Activated CD8-positive, alpha-beta T cell treated with anti-CD3 and anti-CD28 coated beads for 36 hours (primary cell): ENCODE results near the gene PHF13. TPM values are rescaled to one million over a fixed set of nuclear protein-coding genes. Genes with fewer than 3 reads are reported as not detected.

Experiments used
- ATAC-seq: fragments of 200-7000 bp; cut with Tn5 transposase; one replicate; pipeline ENCODE4 v1.10.0; 2021; ENCODE audit warnings: mild to moderate bottlenecking, moderate library complexity
- CTCF ChIA-PET: fragments of 350-600 bp; sonication (Branson Sonifier 250); formaldehyde crosslinking; loops from one replicate; lab custom pipeline; 2021; ENCODE audit warnings: antibody characterized with exemption; lab: Charles Lee
- POLR2A ChIA-PET: fragments of 350-600 bp; sonication (Branson Sonifier 250); formaldehyde crosslinking; loops from one replicate; lab custom pipeline; 2021; ENCODE audit warnings: antibody characterized with exemption; lab: Charles Lee
- DNase-seq: peaks from one replicate; pipeline ENCODE4 v3.0.0-alpha.2; 2020
- H3K27ac Mint-ChIP-seq: one replicate; pipeline ENCODE4 v1.8.0; 2021; ENCODE audit warnings: mild to moderate bottlenecking, mixed read lengths
- H3K27me3 Mint-ChIP-seq: one replicate; pipeline ENCODE4 v1.8.0; 2021; ENCODE audit warnings: mixed read lengths
- H3K36me3 Mint-ChIP-seq: one replicate; pipeline ENCODE4 v1.8.0; 2021; ENCODE audit warnings: low read depth, mixed read lengths
- H3K4me1 Mint-ChIP-seq: one replicate; pipeline ENCODE4 v1.8.0; 2021; ENCODE audit warnings: low read depth, mixed read lengths
- H3K4me3 Mint-ChIP-seq: one replicate; pipeline ENCODE4 v1.8.0; 2021; ENCODE audit warnings: mild to moderate bottlenecking, moderate library complexity, mixed read lengths
- H3K9me3 Mint-ChIP-seq: one replicate; pipeline ENCODE4 v1.8.0; 2021; ENCODE audit warnings: mixed read lengths
- CTCF ChIP-seq: fragments of 200-600 bp; IDR thresholded peaks from one replicate; pipeline ENCODE4 v1.8.0; 2022; ENCODE audit warnings: antibody characterized with exemption, mild to moderate bottlenecking
- intact Hi-C: fragments of 100-400 bp; cut with micrococcal nuclease; formaldehyde crosslinking; loops from one replicate; pipeline ENCODE4 v1.10.0; 2022
- total RNA-seq, 2 experiments: library from RNA; stranded (reverse); gene quantifications; one replicate each; pipeline ENCODE4 v1.2.3, GENCODE V29; 2021

The PHF13 gene
- total RNA-seq, 2 experiments from 2014 or later: 12.5 to 14.8 TPM

DNA sequence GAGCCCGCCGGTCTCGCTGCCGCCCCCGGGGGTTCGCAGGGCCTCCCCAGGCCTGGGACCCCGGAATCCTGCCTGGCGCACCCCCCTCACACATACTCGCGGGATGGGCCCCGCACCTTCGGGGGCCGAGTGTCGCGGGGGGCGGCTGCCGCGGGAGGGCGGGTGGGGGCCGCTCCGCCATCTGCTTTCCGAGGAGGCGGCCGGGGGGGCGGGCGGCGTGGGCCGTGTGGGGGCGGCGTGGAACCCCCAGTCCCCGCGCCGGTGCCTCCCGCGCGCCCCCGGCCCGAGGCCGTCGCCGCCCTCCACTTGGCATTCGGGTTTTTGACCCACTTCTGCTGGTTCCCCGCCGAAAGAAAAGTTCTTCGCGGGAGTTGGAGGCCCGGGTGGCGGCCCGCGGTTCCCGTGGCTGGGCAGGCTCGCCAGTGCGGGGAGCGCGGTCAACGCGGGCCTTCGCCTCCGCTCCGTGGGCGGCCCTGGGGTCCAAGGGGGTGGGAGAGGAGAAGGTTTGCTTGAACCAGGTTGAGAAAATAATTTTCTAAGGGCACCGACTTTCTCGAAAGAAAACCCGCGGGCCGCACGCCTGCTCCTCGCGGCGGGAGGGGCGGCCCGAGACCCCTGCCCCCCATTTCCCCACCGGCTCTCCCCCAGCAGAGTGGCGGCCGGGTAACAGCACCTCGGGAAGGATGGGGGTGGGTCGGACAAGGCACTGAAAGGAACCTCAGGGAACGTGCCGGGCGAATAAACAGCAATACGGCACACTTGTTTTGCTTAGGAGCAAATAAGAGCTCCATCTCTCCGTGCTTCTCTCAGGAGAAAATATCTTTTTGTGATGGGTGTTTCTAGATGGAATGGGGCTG is 1.6 kb downstream of the PHF13 start:
- Mint-ChIP-seq H3K9me3 (no peaks in the 10 kb centered on the region), H3K4me3 (peak overlapping the region; percentile 72), H3K4me1 (peaks cover 14% of the 10 kb centered on the region), H3K27me3 (no peaks in the 10 kb centered on the region), H3K27ac (no peak overlapping the region), H3K36me3 (peaks cover 13% of the 10 kb centered on the region)
- ATAC-seq (no peak), DNase-seq (no peak)
- intact Hi-C loops: no loop called here
- TF ChIP-seq CTCF: no peak
- CTCF ChIA-PET: interaction anchor here (1.9 kb wide), 1 partner anchor 10 kb away, joined by 5 read pairs; no protein-coding TSS in a partner anchor
- POLR2A ChIA-PET: interaction anchor here (0.5 to 3.4 kb wide), 5 partner anchors 8 to 75 kb away, joined by 3 to 46 read pairs (median 3); partner anchors contain the start of gene KLHL21

DNA sequence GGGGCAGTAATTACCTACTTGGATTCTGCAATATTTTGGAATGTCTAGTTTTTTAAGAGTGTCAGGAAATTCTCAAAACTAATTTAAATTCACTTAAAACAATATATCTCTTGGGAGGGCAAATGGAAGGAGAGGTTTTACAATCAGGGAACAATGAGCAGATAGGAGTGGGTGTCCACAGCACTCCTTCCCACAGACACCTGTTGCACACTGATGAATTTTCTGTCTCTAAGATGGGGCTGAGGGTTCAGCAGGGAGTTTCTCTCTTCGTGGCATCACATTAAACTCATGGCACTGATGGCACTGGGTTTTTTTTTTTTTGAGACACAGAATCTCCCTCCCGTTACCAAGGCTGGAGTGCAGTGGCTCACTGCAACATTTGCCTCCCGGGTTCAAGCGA is 5.5 kb downstream of the PHF13 start:
- POLR2A ChIA-PET: no interaction called here
- CTCF ChIA-PET: no interaction called here

GRCh38 chr1:6621429-6622391 is 8.2 kb downstream of the PHF13 start:
- ATAC-seq (no peak), DNase-seq (no peak)
- TF ChIP-seq CTCF: no peak
- POLR2A ChIA-PET: interaction anchor here (0.9 to 1.2 kb wide), 2 partner anchors 20 to 29 kb away, joined by 3 read pairs; no protein-coding TSS in a partner anchor
- Mint-ChIP-seq H3K4me3 (no peak overlapping the region), H3K4me1 (peaks cover 15% of the 10 kb centered on the region), H3K27ac (no peak overlapping the region), H3K27me3 (no peaks in the 10 kb centered on the region), H3K9me3 (no peaks in the 10 kb centered on the region), H3K36me3 (peaks cover 32% of the 10 kb centered on the region)
- CTCF ChIA-PET: interaction anchor here (1.2 to 1.9 kb wide), 2 partner anchors 25 to 68 kb away, joined by 4 to 7 read pairs; partner anchors contain the start of gene NOL9
- intact Hi-C loops: no loop called here

More for the DNA sequence above, 5.5 kb downstream of the PHF13 start:
- Mint-ChIP-seq H3K4me1 (peaks cover 7% of the 10 kb centered on the region), H3K9me3 (no peaks in the 10 kb centered on the region), H3K27me3 (no peaks in the 10 kb centered on the region), H3K27ac (no peak overlapping the region), H3K4me3 (no peak overlapping the region), H3K36me3 (peaks cover 30% of the 10 kb centered on the region)
- intact Hi-C loops: no loop called here
- ATAC-seq: no peak
- no peak for TF ChIP-seq CTCF
- no peak for DNase-seq

DNA sequence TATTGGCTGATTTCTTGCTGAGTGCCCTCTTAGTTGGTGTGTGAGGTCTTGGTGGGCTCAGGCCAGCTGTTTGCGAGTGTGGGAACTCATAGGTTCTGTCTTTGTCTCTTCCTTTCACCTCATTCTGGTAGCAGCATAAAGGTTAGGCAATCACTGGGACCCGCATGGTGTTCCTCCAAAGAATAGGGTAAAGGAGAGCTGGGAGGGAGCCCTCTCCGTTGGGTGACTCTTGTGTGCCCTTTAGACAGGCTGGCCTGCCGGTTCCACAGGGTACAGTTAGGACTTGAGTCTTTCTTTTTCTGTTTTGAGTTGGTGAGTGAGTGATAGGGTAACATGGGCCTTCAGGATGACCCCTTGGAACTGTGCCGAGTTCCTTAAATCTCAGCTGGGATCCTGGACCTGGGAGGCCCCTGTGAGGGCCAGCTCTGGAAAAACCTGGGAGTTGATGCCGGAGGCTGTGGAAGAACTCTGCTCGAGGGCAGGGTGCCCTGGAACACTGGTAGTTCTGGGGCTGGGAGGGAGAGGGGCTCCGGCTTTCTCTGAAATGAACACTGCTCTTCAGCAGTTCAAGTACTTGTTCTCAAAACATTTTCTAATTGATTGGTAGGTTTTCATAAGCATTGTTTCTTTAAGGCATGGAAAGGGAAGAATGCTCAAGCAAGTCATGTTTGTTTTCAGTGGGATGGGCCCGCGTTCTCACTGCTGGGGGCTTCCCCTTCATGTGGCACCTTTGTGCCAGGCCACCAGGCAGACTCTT is 9.0 kb downstream of the PHF13 start:
- Mint-ChIP-seq H3K27ac (no peak overlapping the region), H3K4me1 (peaks cover 22% of the 10 kb centered on the region), H3K4me3 (no peak overlapping the region), H3K9me3 (no peaks in the 10 kb centered on the region), H3K27me3 (no peaks in the 10 kb centered on the region), H3K36me3 (peaks cover 36% of the 10 kb centered on the region)
- CTCF ChIA-PET: interaction anchor here (1.2 to 1.6 kb wide), 2 partner anchors 18 to 24 kb away, joined by 4 read pairs; no protein-coding TSS in a partner anchor
- ATAC-seq: no peak
- no peak for DNase-seq
- intact Hi-C loops: no loop called here
- TF ChIP-seq CTCF: no peak
- POLR2A ChIA-PET: interaction anchor here (1.2 kb wide), 1 partner anchor 21 kb away, joined by 3 read pairs; no protein-coding TSS in a partner anchor
